ENCODE data around the gene ANKRD39. TPM values are rescaled to one million over a fixed set of nuclear protein-coding genes. Genes with fewer than 3 reads are reported as not detected.

ANKRD39 gene
- total and polyA plus RNA-seq, 2 of the 8 experiments (the other 6 are each of a cell fraction or from before 2014, with no cell fraction given): 18.5 to 21.3 TPM

DNA sequence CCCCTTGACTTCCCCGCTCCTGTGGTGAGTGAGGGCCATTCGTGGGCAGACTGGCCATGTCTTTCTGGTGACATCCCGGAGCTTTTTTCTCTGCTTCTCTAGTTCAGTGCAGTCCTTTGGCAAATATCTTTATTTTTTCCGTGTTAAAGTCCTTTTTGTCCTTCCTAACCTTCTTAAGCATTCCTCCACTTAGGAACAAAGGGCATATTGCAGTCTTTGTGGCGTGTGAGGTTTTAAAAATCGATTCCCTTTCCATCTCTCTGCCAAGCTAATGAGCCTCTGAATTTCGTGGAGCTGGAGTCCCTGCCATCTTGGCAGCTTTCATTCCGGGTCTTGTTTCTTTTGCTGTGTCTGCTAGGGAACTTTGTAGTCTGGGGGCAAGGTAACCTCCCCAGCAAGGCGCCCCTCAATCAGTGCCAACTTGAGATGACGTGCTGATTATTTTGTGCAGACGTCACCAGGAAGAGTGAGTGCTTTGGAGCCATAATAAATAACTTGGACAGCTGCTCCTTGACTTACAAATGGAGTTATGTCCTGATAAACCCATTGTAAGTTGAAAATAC lies 36.6 kb downstream of the ANKRD39 start:
- H3K9ac ChIP-seq (replicated peaks in 1 of 4; ENCODE audit: extremely low read depth in 1 of 4, low read depth in 3 of 4, low read length in 3 of 4): no peak overlapping the region
- no peak overlapping the region for H3K18ac ChIP-seq (ENCODE audit: extremely low read depth, low read length)
- H2BK15ac ChIP-seq (ENCODE audit: low read length): no peak overlapping the region
- H3K4me2 ChIP-seq (ENCODE audit: insufficient read depth in 1 of 2, low read depth in 2 of 2, low read length in 2 of 2): no peak overlapping the region; a peak in 1 of 4 replicates
- H3K23me2 ChIP-seq (ENCODE audit: low read depth, low read length): peaks cover 11% of the 10 kb centered on the region
- peaks cover 0 to 22% (median 16%) of the 10 kb centered on the region in 4 experiments; a peak in 6 of 7 replicates for H3K4me1 ChIP-seq (replicated peaks in 1 of 4; ENCODE audit: control insufficient read depth in 3 of 4, insufficient read depth in 4 of 4, low read length in 3 of 4)
- H3K4ac ChIP-seq (replicated peaks; ENCODE audit: insufficient read length, low read depth, low read length): no peak overlapping the region
- WGBS, 2 experiments (ENCODE audit: extremely low coverage in 1 of 2, insufficient coverage in 1 of 2, insufficient read length in 1 of 2, insufficient replicate concordance in 2 of 2, low coverage in 1 of 2, low lambda C conversion rate in 2 of 2, missing lambda C conversion rate in 1 of 2): 87% methylated on average over 11 of the region's 11 CpGs; no CpG with 5 or more reads in 1 of the 2 experiments
- no peak overlapping the region for H2BK120ac ChIP-seq (replicated peaks; ENCODE audit: low read depth, low read length)
- no peak for DNase-seq (ENCODE audit: low read depth in 1 of 2, low spot score in 2 of 2)
- H2BK5ac ChIP-seq (ENCODE audit: low read depth, low read length): no peak overlapping the region
- no peak overlapping the region for H2BK12ac ChIP-seq (ENCODE audit: low read depth, low read length)
- POLR2A ChIA-PET (ENCODE audit: partially characterized antibody): interaction anchor here (0.9 to 2.1 kb wide), 9 partner anchors 11 to 62 kb away, joined by 3 to 9 read pairs (median 3); no protein-coding TSS in a partner anchor
- no peak overlapping the region for H2AK5ac ChIP-seq (ENCODE audit: low read depth, low read length)
- H4K91ac ChIP-seq (replicated peaks; ENCODE audit: insufficient read length, low read length): no peak overlapping the region
- H3K4me3 ChIP-seq (ENCODE audit: extremely low read depth in 1 of 4, insufficient read depth in 2 of 4, low read depth in 3 of 4, low read length in 4 of 4): no peak overlapping the region
- no peak overlapping the region for H2BK20ac ChIP-seq (ENCODE audit: low read length)
- no peaks in the 10 kb centered on the region for H3K9me3 ChIP-seq (ENCODE audit: insufficient read depth in 2 of 2, low read depth in 1 of 2, low read length in 1 of 2)
- H3K56ac ChIP-seq (replicated peaks; ENCODE audit: insufficient read length, low read depth, low read length): no peak overlapping the region
- FAIRE-seq: no peak
- H4K8ac ChIP-seq (ENCODE audit: extremely low read depth, insufficient read depth, low read length): no peak overlapping the region
- H3K79me1 ChIP-seq (ENCODE audit: low read depth, low read length): peaks cover 38% of the 10 kb centered on the region
- H3K36me3 ChIP-seq (ENCODE audit: control insufficient read depth in 2 of 4, insufficient read depth in 4 of 4, low read length in 3 of 4): peaks cover 2 to 26% (median 6%) of the 10 kb centered on the region in 4 experiments; a peak in 5 of 8 replicates
- TF ChIP-seq YY1 (IDR thresholded peaks at IDR 0.05; ENCODE audit: low read depth, low read length) (no peak), CEBPB (IDR thresholded peaks at IDR 0.05; ENCODE audit: low read depth, low read length) (no peak), TAF7 (optimal IDR thresholded peaks at IDR 0.05; ENCODE audit: borderline replicate concordance, low read depth, low read length) (no peak), SP1 (IDR thresholded peaks at IDR 0.05; ENCODE audit: low read depth, low read length) (no peak), SIX5 (IDR thresholded peaks at IDR 0.05; ENCODE audit: low read depth, low read length) (no peak)
- TF ChIP-seq, protein P1, sequence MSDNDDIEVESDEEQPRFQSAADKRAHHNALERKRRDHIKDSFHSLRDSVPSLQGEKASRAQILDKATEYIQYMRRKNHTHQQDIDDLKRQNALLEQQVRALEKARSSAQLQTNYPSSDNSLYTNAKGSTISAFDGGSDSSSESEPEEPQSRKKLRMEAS (IDR thresholded peaks at IDR 0.05): no peak
- no peak overlapping the region for H3K14ac ChIP-seq (ENCODE audit: insufficient read length)
- no peak overlapping the region for H3K23ac ChIP-seq (ENCODE audit: insufficient read length)
- CTCF ChIA-PET (ENCODE audit: partially characterized antibody): interaction anchor here (0.8 to 5.3 kb wide), 11 partner anchors 11 to 291 kb away, joined by 3 to 30 read pairs (median 4); no protein-coding TSS in a partner anchor
- no peak overlapping the region for H2AFZ ChIP-seq (ENCODE audit: low read length)
- H4K5ac ChIP-seq (ENCODE audit: insufficient read length, low read depth, low read length): no peak overlapping the region
- H4K20me1 ChIP-seq (replicated peaks in 1 of 2; ENCODE audit: control insufficient read depth in 1 of 2, insufficient read depth in 2 of 2, low read length in 2 of 2): peaks cover 18 to 45% of the 10 kb centered on the region in 2 experiments
- no peak overlapping the region for H3K27ac ChIP-seq (ENCODE audit: low read depth, low read length)
- peaks cover 3 to 75% of the 10 kb centered on the region in 2 experiments; a peak in 3 of 4 replicates for H3K79me2 ChIP-seq (ENCODE audit: control insufficient read depth in 1 of 2, insufficient read depth in 2 of 2, low read length in 2 of 2)
- no peaks in the 10 kb centered on the region; a peak in 1 of 7 replicates for H3K27me3 ChIP-seq (replicated peaks in 1 of 4; ENCODE audit: control insufficient read depth in 3 of 4, extremely low read depth in 1 of 4, insufficient read depth in 3 of 4, low read length in 3 of 4)

Data from H1 (cell line).